ENCODE measurements around the gene MBD3L4.

Gene MBD3L4

DNA sequence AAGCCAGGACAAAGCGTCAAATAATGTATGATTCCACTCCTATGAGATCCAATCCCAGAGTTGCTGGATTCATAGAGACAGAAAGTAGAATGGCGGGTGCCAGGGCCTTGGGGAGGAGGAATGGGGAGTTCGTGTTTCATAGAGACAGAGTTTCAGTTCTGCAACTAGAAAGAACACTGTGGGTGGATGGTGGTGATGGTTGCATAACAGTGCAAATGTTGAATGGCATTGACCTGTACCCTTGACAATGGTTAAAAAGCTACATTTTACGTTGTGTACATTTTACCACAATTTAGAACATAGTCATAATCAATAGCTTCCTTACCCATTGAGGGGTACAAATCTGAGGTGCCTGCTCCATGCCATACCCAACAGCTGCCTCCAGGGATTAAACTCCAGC lies 52.1 kb downstream of the MBD3L4 start:
- no peak overlapping the region for H3K4me3 ChIP-seq (replicated peaks; ENCODE audit: low read depth, low read length)
- no peak for TF ChIP-seq CTCF (IDR thresholded peaks at IDR 0.05; ENCODE audit: low read depth, low read length, missing control alignments)
- no peak for DNase-seq (ENCODE audit: extremely low read depth, low read depth)
